Measurements from ENCODE around the gene SSH2. TPM values are rescaled to one million over a fixed set of nuclear protein-coding genes. Genes with fewer than 3 reads are reported as not detected.

Gene SSH2
- total RNA-seq, 2 experiments from 2014 or later: 41.0 to 62.9 TPM

GRCh38 chr17:29640413-29640812 is 289.6 kb downstream of the SSH2 start:
- Mint-ChIP-seq H3K36me3 (peaks cover 28% of the 10 kb centered on the region), H3K4me1 (peaks cover 21% of the 10 kb centered on the region), H3K4me3 (no peak overlapping the region), H3K27ac (peak overlapping the region; percentile 42), H3K27me3 (no peaks in the 10 kb centered on the region), H3K9me3 (ENCODE audit: low read depth) (no peaks in the 10 kb centered on the region)
- CTCF ChIA-PET: interaction anchor here (1.4 to 6.7 kb wide), 10 partner anchors 9 to 464 kb away, joined by 3 to 124 read pairs (median 9); partner anchors contain the start of gene SSH2
- no peak for ATAC-seq
- DNase-seq: no peak

- peaks cover 40% of the 10 kb centered on the region for H3K36me3 Mint-ChIP-seq
- H3K4me3 Mint-ChIP-seq: peak overlapping the region; percentile 5
- no peaks in the 10 kb centered on the region for H3K27me3 Mint-ChIP-seq
- peak; percentile 51 for ATAC-seq
- CTCF ChIA-PET: interaction anchor here (0.7 to 3.7 kb wide), 5 partner anchors 10 to 460 kb away, joined by 3 to 19 read pairs (median 3); no protein-coding TSS in a partner anchor
- DNase-seq: no peak
- peaks cover 23% of the 10 kb centered on the region for H3K4me1 Mint-ChIP-seq
- peak overlapping the region; percentile 61 for H3K27ac Mint-ChIP-seq
- no peaks in the 10 kb centered on the region for H3K9me3 Mint-ChIP-seq (ENCODE audit: low read depth)
Observed at GRCh38 chr17:29633886-29634285, 296.1 kb downstream of the SSH2 start.

GRCh38 chr17:29630630-29631193 is 299.3 kb downstream of the SSH2 start:
- no peaks in the 10 kb centered on the region for H3K9me3 Mint-ChIP-seq (ENCODE audit: low read depth)
- CTCF ChIA-PET: no interaction called here
- H3K27me3 Mint-ChIP-seq: no peaks in the 10 kb centered on the region
- no peak overlapping the region for H3K27ac Mint-ChIP-seq
- H3K4me3 Mint-ChIP-seq: no peak overlapping the region
- peaks cover 30% of the 10 kb centered on the region for H3K36me3 Mint-ChIP-seq
- ATAC-seq: no peak
- DNase-seq: no peak
- peaks cover 28% of the 10 kb centered on the region for H3K4me1 Mint-ChIP-seq

- CTCF ChIA-PET: interaction anchor here (1.0 to 5.7 kb wide), 2 partner anchors 13 to 150 kb away, joined by 3 to 55 read pairs; no protein-coding TSS in a partner anchor
- Mint-ChIP-seq H3K9me3 (ENCODE audit: low read depth) (no peaks in the 10 kb centered on the region), H3K27me3 (no peaks in the 10 kb centered on the region), H3K27ac (peak overlapping the region; percentile 18), H3K4me3 (no peak overlapping the region), H3K4me1 (peaks cover 37% of the 10 kb centered on the region), H3K36me3 (peaks cover 23% of the 10 kb centered on the region)
- ATAC-seq (no peak), DNase-seq (no peak)
Observed at GRCh38 chr17:29629839-29630238, 300.2 kb downstream of the SSH2 start.

GRCh38 chr17:29628644-29629043 is 301.4 kb downstream of the SSH2 start:
- peaks cover 14% of the 10 kb centered on the region for H3K36me3 Mint-ChIP-seq
- no peak for DNase-seq
- no peak for ATAC-seq
- no peaks in the 10 kb centered on the region for H3K27me3 Mint-ChIP-seq
- peaks cover 43% of the 10 kb centered on the region for H3K4me1 Mint-ChIP-seq
- CTCF ChIA-PET: interaction anchor here (1.0 to 5.7 kb wide), 3 partner anchors 10 to 151 kb away, joined by 3 to 55 read pairs (median 3); no protein-coding TSS in a partner anchor
- H3K9me3 Mint-ChIP-seq (ENCODE audit: low read depth): no peaks in the 10 kb centered on the region
- H3K4me3 Mint-ChIP-seq: no peak overlapping the region
- no peak overlapping the region for H3K27ac Mint-ChIP-seq

GRCh38 chr17:29627951-29628350 is 302.1 kb downstream of the SSH2 start:
- Mint-ChIP-seq H3K36me3 (peaks cover 14% of the 10 kb centered on the region), H3K27me3 (no peaks in the 10 kb centered on the region), H3K4me1 (peaks cover 47% of the 10 kb centered on the region), H3K27ac (no peak overlapping the region), H3K9me3 (ENCODE audit: low read depth) (no peaks in the 10 kb centered on the region), H3K4me3 (no peak overlapping the region)
- no peak for ATAC-seq
- DNase-seq: no peak
- CTCF ChIA-PET: interaction anchor here (5.7 to 24.4 kb wide), 2 partner anchors 11 to 51 kb away, joined by 55 to 458 read pairs; partner anchors contain the start of genes ABHD15 and TP53I13

- H3K4me3 Mint-ChIP-seq: no peak overlapping the region
- H3K9me3 Mint-ChIP-seq (ENCODE audit: low read depth): no peaks in the 10 kb centered on the region
- ATAC-seq: no peak
- peaks cover 3% of the 10 kb centered on the region for H3K36me3 Mint-ChIP-seq
- H3K27ac Mint-ChIP-seq: no peak overlapping the region
- H3K27me3 Mint-ChIP-seq: peaks cover 9% of the 10 kb centered on the region
- DNase-seq: no peak
- peaks cover 55% of the 10 kb centered on the region for H3K4me1 Mint-ChIP-seq
- CTCF ChIA-PET: interaction anchor here (2.8 to 24.4 kb wide), 4 partner anchors 8 to 154 kb away, joined by 16 to 458 read pairs (median 36); partner anchors contain the start of genes ABHD15 and TP53I13
Observed at GRCh38 chr17:29625037-29625750, 304.8 kb downstream of the SSH2 start.

GRCh38 chr17:29624586-29624985 is 305.4 kb downstream of the SSH2 start:
- H3K9me3 Mint-ChIP-seq (ENCODE audit: low read depth): no peaks in the 10 kb centered on the region
- H3K27ac Mint-ChIP-seq: peak overlapping the region; percentile 17
- H3K36me3 Mint-ChIP-seq: peaks cover 3% of the 10 kb centered on the region
- ATAC-seq (no peak), DNase-seq (peak; percentile 71)
- H3K27me3 Mint-ChIP-seq: peaks cover 15% of the 10 kb centered on the region
- CTCF ChIA-PET: interaction anchor here (2.8 to 24.4 kb wide), 4 partner anchors 7 to 154 kb away, joined by 16 to 458 read pairs (median 36); partner anchors contain the start of genes ABHD15 and TP53I13
- H3K4me1 Mint-ChIP-seq: peaks cover 50% of the 10 kb centered on the region
- H3K4me3 Mint-ChIP-seq: no peak overlapping the region

GRCh38 chr17:29623283-29623647 is 306.8 kb downstream of the SSH2 start:
- no peak for DNase-seq
- Mint-ChIP-seq H3K4me1 (peaks cover 40% of the 10 kb centered on the region), H3K36me3 (no peaks in the 10 kb centered on the region), H3K9me3 (ENCODE audit: low read depth) (no peaks in the 10 kb centered on the region), H3K4me3 (peak overlapping the region; percentile 65), H3K27ac (no peak overlapping the region), H3K27me3 (peaks cover 16% of the 10 kb centered on the region)
- ATAC-seq: no peak
- CTCF ChIA-PET: interaction anchor here (1.2 to 24.4 kb wide), 4 partner anchors 10 to 160 kb away, joined by 3 to 458 read pairs (median 5); partner anchors contain the start of genes ABHD15 and TP53I13

GRCh38 chr17:29622337-29623282 is 307.4 kb downstream of the SSH2 start, which contains the start of gene CORO6:
Gene CORO6, minus strand, starts transcription at chr17:29622912. Its CDS starts 1,491 bp downstream, at chr17:29621421.
- no peaks in the 10 kb centered on the region for H3K9me3 Mint-ChIP-seq (ENCODE audit: low read depth)
- peaks cover 16% of the 10 kb centered on the region for H3K27me3 Mint-ChIP-seq
- H3K4me1 Mint-ChIP-seq: peaks cover 43% of the 10 kb centered on the region
- no peak within 1 kb of the TSS for H3K27ac Mint-ChIP-seq
- CTCF ChIA-PET: interaction anchor here (0.9 to 24.4 kb wide), 6 partner anchors 9 to 309 kb away, joined by 3 to 458 read pairs (median 4); partner anchors contain the start of genes ABHD15 and TP53I13
- DNase-seq (peak; percentile 66), ATAC-seq (peak; percentile 64)
- H3K36me3 Mint-ChIP-seq: no peaks in the 10 kb centered on the region
- H3K4me3 Mint-ChIP-seq: peak within 1 kb of the TSS; percentile 65

GRCh38 chr17:29621751-29622194 is 308.3 kb downstream of the SSH2 start:
- peaks cover 18% of the 10 kb centered on the region for H3K27me3 Mint-ChIP-seq
- no peaks in the 10 kb centered on the region for H3K36me3 Mint-ChIP-seq
- H3K4me1 Mint-ChIP-seq: peaks cover 51% of the 10 kb centered on the region
- peak overlapping the region; percentile 65 for H3K4me3 Mint-ChIP-seq
- H3K9me3 Mint-ChIP-seq (ENCODE audit: low read depth): no peaks in the 10 kb centered on the region
- DNase-seq (no peak), ATAC-seq (no peak)
- no peak overlapping the region for H3K27ac Mint-ChIP-seq
- CTCF ChIA-PET: interaction anchor here (0.9 to 24.4 kb wide), 4 partner anchors 17 to 186 kb away, joined by 3 to 458 read pairs (median 22); partner anchors contain the start of genes ABHD15 and TP53I13

GRCh38 chr17:29620779-29621500 is 309.1 kb downstream of the SSH2 start:
- Mint-ChIP-seq H3K27me3 (peaks cover 18% of the 10 kb centered on the region), H3K4me3 (peak overlapping the region; percentile 40), H3K36me3 (no peaks in the 10 kb centered on the region), H3K27ac (no peak overlapping the region), H3K4me1 (peaks cover 60% of the 10 kb centered on the region), H3K9me3 (ENCODE audit: low read depth) (no peaks in the 10 kb centered on the region)
- CTCF ChIA-PET: interaction anchor here (0.9 to 24.4 kb wide), 6 partner anchors 18 to 187 kb away, joined by 3 to 458 read pairs (median 23); partner anchors contain the start of genes ABHD15 and TP53I13
- DNase-seq (no peak), ATAC-seq (no peak)

Data from activated CD8-positive, alpha-beta memory T cell treated with anti-CD3 and anti-CD28 coated beads, Interleukin-2, amount 10 ng/mL, durations not matched to agents 7 days and 5 days (primary cell).